ENCODE results near the gene FUT8.
"Not testable (repeated sequence)": the region's sequence is repeated elsewhere in the genome, so short reads cannot be mapped to it uniquely, and the experiment has no call there.

The FUT8 gene

GRCh38 chr14:65704437-65704836, 291.9 kb downstream of the FUT8 start:
- no peak for DNase-seq (ENCODE audit: low read depth, low spot score)

DNA sequence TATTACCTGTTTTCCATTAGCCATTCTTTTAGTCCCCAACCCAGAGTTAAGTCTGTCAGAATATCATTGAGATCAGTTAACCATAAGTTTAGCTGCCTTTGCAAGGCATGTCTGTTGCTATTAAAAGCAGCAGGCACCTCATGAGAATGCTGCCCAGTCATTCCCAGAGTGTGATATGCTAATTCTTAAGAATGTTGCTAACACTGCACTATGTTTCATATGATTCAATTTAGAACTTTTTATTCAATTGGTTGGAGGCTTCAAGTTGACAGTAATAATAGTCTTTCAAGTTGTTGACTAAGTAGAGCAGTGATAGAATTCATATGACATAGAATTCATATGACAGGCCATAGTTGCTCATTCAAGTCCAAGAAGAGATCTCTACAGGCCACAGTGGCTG, 292.3 kb downstream of the FUT8 start:
- no peak for DNase-seq (ENCODE audit: low read depth, low spot score)

DNA sequence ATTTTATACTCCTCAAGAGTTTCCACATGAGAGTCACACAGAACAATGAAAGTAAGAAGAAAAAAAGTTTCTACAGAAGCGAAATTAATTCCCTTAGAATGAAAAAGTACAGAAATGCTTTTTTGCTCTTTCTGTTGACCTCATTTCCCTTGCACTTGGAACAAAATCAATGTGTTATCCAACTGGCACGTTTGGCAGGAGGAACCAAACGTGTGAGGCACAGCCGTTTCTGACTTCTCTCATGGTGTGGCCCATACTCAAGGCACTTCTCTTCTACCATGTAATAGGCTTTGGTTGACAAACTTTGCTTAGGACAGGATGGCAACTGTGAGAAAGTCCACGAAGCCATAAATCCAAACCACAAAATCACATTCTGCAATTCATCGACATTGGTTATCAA, 297.0 kb downstream of the FUT8 start:
- DNase-seq (ENCODE audit: low read depth, low spot score) = no peak

GRCh38 chr14:65716813-65717212, 304.3 kb downstream of the FUT8 start:
- DNase-seq (ENCODE audit: low read depth, low spot score) = not testable (repeated sequence)

DNA sequence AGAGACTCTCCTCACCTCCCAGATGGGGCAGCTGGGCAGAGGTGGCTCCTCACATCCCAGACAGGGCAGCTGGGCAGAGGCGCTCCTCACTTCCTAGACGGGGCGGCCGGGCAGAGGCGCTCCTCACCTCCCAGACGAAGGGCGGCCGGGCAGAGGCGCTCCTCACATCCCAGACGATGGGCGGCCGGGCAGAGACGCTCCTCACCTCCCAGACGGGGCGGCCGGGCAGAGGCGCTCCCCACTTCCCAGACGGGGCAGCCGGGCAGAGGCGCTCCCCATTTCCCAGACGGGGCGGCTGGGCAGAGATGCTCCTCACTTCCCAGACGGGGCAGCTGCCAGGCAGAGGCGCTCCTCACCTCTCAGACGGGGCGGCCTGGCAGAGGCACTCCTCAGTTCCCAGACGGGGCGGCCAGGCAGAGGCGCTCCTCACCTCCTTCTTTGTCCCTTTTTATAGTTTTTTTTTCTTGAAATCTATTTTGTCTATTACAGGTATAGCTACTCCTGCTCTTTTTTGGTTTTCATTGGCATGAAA, 304.9 kb downstream of the FUT8 start:
- not testable (repeated sequence) for DNase-seq (ENCODE audit: low read depth, low spot score)

DNA sequence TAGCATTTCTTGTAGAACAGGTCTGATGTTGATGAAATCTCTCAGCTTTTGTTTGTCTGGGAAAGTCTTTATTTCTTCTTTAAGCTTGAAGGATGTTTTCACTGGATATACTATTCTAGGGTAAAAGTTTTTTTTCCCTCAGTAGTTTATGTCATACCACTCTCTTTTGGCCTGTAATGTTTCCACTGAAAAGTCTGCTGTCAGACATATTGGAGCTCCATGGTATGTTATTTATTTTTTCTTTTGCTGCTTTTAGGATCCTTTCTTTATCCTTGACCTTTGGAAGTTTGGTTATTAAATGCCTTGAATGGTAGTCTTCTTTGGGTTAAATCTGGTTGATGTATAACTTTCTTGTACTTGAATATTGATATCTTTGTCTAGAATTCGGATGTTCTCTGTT, 306.1 kb downstream of the FUT8 start:
- no peak for DNase-seq (ENCODE audit: low read depth, low spot score)

DNA sequence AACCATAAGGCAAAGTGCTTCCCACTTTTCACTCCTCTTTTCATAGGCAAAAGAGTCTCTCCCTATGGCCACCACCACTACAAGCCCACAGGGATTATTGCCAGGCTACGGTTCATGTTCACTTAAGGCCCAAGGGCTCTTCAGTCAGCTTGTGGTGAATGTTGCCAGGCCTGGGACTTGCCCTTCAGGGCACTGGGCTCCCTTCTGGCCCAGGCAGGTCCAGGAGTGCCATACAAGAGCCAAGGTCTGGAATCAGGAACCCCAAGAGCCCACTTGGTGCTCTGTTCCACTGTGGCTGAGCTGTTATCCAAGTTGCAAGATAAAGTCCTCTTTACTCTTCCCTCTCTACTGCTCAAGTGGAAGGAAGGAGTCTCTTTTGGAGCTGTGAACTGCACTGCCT, 307.6 kb downstream of the FUT8 start:
- no peak for DNase-seq (ENCODE audit: low read depth, low spot score)

GRCh38 chr14:65720743-65721142, 308.2 kb downstream of the FUT8 start:
- no peak for DNase-seq (ENCODE audit: low read depth, low spot score)

DNA sequence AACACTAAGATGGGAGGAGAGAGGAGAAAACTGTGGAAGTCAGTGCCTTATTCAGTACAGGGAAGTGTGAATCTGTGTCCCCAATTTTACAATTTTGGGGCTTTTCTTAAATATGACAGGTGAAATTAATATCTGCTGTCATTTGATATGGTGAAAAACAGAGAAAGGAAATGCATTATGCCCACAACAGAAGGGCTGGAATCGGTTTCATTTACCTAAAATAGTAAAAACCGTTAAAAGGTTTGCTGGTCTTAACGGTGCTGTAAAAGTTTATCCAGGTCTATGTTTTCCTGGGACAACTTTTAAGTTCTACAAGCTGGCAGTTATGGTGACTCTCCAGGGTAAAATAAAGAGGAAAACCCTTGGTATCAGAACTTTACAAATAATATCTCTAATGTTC, 310.8 kb downstream of the FUT8 start:
- no peak for DNase-seq (ENCODE audit: low read depth, low spot score)

DNA sequence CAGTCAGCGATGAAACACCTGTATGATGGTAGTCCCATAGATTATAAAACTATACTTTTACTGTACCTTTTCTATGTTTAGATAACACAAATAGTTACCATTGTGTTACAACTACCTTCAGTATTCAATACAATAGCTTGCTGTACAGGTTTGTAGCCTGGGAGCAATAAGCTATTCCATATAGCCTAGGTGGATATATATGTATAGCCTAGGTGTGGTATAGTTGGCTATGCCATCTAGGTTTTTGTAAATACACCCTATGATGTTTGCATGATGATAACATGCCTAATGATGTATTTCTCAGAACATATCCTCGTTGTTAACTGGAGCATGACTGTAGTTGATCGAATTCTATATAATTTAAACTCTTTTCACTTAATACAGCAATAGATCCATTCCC, 316.1 kb downstream of the FUT8 start:
- no peak for DNase-seq (ENCODE audit: low read depth, low spot score)

- DNase-seq (ENCODE audit: low read depth, low spot score) = no peak
Measured at GRCh38 chr14:65729566-65729965, 317.0 kb downstream of the FUT8 start.

DNA sequence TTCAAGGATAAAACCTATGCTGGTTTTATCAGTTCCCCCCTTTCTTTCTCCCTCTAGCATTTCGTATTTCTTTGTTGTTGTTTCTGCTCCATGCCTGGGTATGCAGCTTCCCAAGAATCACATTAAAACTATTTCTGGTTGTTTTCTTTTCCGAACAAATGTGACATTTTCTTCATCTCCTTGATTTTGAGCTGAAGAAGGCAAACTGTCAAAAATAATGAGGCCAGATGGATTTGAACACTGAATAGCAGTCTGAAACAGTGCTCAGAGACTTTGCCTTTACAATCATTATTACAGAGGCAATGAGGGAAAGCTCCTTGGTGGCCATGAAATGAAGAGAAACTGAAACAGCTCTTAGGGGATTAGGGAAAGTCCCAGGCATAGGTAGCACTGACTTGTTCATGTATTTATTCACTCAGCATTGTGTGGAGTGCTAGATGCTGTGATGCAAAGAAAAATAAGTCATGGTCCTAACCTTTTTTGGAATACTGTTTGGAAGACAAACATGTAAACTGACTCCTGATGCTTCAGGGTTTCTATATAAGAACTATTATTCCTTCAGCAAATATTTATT, 319.5 kb downstream of the FUT8 start:
- DNase-seq (ENCODE audit: low read depth, low spot score) = no peak

DNA sequence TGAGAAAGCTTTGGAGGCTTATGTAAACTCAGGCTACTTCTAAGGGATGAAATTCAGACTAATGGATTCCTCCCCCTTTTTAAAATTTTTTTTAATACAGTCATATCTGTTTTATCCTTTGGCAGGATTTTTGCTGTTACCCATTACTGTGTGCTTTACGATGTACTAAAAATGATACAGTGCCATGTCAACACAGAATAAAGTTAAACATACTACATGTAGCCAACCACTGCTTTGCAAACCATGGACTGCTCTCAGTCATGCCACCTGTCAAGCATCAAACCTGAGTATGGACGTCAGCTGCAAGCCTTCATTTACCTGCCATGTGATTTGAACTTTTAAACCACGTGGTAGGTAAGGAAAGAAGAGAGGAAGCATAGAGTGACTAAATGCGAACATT, 325.8 kb downstream of the FUT8 start:
- DNase-seq (ENCODE audit: low read depth, low spot score) = no peak

DNA sequence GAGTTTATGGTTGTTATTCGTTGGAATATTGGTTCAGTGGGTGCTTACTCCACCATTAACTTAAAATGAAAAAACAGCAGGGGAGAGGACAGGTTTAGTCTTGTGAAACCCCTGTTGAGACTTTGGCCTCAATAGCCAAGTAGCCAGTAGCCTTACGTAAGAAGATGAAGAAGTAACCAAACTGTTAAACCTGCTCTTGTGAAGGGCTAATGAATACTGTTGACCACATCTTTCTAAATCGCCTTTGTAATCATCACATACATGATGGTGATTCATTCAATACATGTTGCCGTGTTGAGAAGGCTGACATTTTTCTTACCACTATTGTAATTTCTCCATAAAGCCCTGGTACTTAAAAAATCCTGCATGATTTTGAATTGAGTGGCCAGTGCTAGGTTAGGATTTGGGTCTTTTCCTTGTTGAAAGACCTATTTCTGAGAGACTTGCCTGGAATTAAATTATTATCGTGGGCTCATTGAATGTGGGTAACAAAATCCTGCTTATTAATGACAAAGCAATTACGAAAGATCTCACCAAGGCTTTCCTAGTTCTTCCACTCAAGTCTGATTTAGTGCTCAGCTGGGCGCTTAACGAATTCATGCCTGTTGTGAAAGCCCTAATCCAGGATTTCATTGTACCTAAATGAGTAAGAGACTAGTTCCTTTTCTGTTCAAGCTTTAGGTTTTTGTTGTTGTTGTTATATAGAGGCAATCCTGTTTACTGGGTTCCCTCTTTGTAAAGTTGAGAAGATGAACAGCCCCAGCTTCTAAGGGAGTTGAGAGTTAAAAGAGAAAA, 333.1 kb downstream of the FUT8 start:
- DNase-seq (ENCODE audit: low read depth, low spot score) = no peak

DNA sequence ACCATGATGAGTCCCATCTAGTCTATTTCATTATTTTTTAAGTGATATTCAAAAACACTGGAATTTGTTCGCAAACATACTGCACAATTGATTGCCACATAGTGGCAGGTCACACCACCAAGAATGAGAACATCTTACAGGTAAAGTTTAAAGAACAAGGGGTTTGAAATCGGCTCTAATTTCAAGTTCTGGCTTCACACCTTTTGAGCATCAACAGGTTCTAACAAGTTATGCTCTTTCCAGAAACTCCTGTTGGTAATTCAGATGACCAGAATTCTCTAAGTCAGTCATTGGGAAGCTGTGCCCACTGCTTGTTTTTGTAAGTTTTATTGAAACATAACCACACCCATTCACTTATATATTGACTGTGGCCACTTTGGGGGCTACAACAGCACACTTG, 336.3 kb downstream of the FUT8 start:
- no peak for DNase-seq (ENCODE audit: low read depth, low spot score)

DNA sequence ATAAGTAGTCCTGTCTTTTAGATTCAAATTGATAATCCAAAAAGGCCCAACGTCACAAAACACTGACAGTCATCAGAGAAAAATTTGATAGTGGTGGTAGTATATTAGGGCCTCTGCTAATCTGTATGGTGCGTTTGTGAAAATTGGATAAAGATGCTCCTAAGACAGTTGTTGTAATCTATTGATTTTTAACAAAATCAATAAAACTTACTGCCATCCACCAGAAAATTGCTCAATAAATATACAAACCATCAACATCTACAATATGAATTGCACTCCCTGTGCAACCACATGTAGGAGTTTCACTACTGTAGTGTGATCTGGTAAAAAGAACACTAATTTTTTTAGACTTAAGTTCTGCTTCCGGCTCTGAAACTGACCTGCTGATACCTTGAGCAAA, 336.8 kb downstream of the FUT8 start:
- no peak for DNase-seq (ENCODE audit: low read depth, low spot score)

DNA sequence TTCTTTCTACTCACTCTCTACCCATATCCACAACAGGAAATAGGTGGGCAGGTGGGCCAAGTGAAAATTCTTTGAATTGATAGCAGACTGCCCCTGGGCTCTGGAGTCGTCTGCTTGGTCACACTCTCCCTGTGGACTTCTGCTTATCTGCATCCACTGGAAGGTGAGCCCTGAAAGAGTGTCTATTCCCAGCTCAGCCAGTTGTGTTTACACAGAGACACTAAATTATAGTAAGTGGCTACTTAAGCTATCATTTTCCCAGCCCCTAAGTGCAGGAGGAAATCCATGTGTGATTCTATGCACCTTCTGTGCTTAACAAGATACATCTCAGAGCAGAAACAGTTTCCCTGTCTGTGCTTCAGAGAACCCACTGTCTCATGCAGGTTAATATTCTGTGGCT, 338.4 kb downstream of the FUT8 start:
- DNase-seq (ENCODE audit: low read depth, low spot score) = peak; percentile 8

DNA sequence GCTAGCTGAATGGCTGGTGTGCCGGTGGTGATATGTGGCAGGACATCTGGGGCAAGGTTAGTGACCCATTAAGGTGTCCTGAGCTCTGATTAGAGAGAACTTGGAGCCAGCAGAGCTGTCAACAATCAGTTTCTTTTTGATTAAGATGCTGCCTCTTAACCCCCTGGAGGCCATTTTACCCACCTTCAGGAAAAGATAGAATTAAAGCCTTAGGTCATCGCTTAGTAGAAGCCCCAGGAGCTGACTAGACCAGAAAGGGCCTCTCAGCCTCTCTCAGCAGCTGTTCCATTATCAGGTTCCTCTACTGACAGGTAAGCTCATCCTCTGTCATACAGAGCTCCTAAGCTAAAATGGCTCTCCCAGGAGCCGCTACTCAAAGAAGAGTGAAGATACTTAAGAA, 339.0 kb downstream of the FUT8 start:
- peak; percentile 10 for DNase-seq (ENCODE audit: low read depth, low spot score)

DNA sequence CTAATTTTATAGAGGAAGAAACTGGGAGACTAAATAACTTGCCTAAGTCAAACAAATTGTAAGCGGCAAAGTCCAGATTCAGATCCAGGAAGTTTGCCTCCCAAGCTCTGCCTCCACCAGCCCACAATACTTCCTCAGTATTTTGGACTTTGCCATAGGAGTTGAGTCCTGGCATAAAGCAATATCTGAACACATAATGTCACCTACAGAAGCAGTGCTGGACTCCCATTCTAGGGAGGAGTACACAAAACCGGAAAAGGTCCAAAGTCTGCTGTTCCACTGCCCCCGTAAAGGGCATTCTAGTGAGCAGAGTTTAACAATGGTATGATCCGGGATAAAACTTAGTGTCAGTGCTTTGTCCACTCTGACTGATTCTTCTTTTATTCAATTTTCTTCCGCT, 340.5 kb downstream of the FUT8 start:
- DNase-seq (ENCODE audit: low read depth, low spot score) = no peak

GRCh38 chr14:65755331-65755730, 342.8 kb downstream of the FUT8 start:
- DNase-seq (ENCODE audit: low read depth, low spot score) = no peak

DNA sequence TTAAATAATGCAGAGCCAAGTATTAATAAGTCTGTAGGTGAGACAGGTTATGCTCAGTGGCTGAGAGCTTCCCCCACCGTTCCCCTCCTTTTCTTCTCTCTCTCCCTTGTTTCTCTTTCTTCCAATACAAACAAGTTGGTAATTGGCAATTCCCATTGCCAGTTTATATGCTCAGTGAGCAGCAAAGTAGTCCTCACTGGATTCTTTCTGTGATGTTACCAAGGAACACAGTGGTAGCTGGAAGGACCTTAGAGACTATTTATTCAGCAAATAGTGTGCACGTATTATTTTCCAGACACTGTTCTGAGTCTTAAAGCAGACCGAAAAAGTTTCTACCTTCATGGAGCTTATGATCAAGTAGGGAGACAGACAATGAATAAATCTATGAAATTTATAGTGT, 344.4 kb downstream of the FUT8 start:
- no peak for DNase-seq (ENCODE audit: low read depth, low spot score)

GRCh38 chr14:65769151-65769550, 356.6 kb downstream of the FUT8 start:
- DNase-seq (ENCODE audit: low read depth, low spot score) = no peak

DNA sequence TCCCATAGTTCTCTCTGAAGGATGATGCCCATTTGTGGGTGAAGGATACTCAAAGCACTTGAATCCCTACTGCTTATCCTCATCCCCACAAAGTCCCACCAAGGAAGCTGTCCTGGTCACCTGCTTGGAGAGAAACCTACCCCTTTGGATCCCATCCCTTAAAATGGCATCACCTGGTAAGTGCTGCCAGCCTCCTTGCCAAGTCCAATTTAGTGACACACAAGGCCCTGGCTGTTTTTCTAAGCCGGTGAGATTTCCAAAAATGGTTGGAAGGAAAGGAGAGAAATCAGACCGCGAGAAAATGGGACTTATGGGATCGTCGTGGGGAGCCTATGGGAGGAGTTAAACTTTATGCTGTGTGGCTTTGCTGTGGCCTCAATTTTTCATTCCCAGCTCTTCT, 358.2 kb downstream of the FUT8 start:
- no peak for DNase-seq (ENCODE audit: low read depth, low spot score)
